Gastroesophageal sphincter (tissue), 3 donors: Measurements from ENCODE around the gene NOP53.

ENCODE experiments used
- POLR2AphosphoS5 ChIP-seq: sonication (generic); formaldehyde crosslinking; IDR thresholded peaks from one replicate; pipeline ENCODE4 v1.6.1; 2017; ENCODE audit warnings: antibody characterized with exemption
- TF ChIP-seq, protein P1 (sequence below), 4 experiments: fragments of 200-600 bp in 2 of 4; fragments of 450-650 bp in 2 of 4; sonication (generic) in 1 of 4; IDR thresholded peaks; one replicate each; pipeline ENCODE4 v1.5.1; 2017 to 2019; ENCODE audit warnings: antibody characterized with exemption in 4 of 4, mild to moderate bottlenecking in 2 of 4, moderate library complexity in 2 of 4

DNA sequence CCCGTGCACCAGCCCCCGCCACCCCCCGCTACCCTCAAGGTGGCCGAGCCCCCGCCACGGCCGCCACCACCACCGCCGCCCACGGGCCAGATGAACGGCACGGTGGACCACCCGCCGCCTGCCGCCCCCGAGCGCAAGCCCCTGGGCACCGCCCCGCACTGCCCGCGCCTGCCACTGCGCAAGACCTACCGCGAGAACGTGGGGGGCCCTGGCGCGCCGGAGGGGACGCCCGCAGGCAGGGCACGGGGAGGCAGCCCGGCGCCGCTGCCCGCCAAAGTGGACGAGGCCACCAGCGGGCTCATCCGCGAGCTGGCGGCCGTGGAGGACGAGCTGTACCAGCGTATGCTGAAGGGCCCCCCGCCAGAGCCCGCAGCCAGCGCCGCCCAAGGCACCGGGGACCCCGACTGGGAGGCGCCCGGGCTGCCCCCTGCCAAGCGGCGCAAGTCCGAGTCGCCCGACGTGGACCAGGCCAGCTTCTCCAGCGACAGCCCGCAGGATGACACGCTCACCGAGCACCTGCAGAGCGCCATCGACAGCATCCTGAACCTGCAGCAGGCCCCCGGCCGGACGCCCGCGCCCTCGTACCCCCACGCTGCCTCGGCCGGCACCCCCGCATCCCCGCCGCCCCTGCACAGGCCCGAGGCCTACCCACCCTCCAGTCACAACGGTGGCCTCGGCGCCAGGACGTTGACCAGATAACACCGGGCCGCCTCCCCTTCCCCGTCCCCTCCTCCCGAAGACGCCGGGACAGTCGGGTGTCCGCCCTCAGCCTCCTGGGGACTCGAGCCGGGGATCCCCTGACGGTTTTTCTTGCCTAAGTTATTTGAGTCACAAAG, 43.4 kb upstream of the NOP53 start:
- TF ChIP-seq, protein P1, sequence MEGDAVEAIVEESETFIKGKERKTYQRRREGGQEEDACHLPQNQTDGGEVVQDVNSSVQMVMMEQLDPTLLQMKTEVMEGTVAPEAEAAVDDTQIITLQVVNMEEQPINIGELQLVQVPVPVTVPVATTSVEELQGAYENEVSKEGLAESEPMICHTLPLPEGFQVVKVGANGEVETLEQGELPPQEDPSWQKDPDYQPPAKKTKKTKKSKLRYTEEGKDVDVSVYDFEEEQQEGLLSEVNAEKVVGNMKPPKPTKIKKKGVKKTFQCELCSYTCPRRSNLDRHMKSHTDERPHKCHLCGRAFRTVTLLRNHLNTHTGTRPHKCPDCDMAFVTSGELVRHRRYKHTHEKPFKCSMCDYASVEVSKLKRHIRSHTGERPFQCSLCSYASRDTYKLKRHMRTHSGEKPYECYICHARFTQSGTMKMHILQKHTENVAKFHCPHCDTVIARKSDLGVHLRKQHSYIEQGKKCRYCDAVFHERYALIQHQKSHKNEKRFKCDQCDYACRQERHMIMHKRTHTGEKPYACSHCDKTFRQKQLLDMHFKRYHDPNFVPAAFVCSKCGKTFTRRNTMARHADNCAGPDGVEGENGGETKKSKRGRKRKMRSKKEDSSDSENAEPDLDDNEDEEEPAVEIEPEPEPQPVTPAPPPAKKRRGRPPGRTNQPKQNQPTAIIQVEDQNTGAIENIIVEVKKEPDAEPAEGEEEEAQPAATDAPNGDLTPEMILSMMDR (IDR thresholded peaks at IDR 0.05): no peak
- TF ChIP-seq POLR2AphosphoS5: no peak
